HG03520 (cell line): ENCODE measurements around the gene RMP24.

Experiments used
- ATAC-seq: cut with Tn5 transposase; IDR thresholded peaks from one replicate; pipeline ENCODE4 v1.9.1; 2021; ENCODE audit warnings: mild to moderate bottlenecking, moderate library complexity; ENCODE audit not compliant: unreplicated experiment

RMP24 gene

GRCh38 chr18:35972197-35973000, at the start of gene RMP24:
RMP24 (plus strand) TSS chr18:35972679.
- peak; percentile 86 for ATAC-seq

GRCh38 chr18:35923939-35924684, 48.4 kb upstream of the RMP24 start:
- no peak for ATAC-seq

DNA sequence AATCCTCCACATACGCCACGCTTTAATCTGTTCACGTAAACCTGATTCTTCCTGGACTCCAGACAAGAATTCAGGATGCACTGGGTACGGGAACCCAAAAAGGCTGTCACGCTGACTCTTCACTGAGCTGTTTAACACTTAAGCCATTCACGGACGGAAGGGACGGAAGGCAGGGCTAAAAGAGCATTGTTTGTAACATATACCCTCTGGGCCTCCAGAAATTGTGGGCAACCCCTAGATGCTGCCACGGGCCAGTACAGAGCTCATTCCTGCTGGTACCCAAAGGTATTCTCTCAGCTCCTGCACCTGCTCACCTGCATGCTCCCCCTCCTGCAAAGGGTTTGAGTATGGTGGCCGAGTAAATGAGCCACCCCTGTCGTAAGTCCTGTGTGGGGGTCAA, 45.6 kb upstream of the RMP24 start:
- no peak for ATAC-seq

DNA sequence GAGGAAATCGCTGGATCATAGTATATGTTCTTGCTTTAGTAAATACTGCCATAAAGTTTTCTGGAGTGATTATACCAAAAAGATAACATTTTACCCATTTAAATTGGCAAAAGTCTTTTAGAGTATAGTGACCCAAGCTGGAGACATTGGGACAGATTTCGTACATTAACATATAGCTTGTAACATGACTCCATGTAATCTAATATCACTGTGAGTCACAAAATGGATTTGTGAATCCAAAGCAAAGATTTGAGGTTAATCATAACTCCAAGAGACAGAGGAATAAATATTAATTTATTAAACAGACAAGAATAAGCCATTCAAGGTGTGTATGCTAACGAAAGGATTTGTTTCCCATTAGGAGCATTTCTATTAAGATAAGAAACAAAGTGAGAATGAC, 45.0 kb upstream of the RMP24 start:
- ATAC-seq = no peak

GRCh38 chr18:35933982-35934381, 38.5 kb upstream of the RMP24 start:
- ATAC-seq = no peak

- ATAC-seq = no peak
Measured at GRCh38 chr18:35934891-35935290, 37.6 kb upstream of the RMP24 start.

DNA sequence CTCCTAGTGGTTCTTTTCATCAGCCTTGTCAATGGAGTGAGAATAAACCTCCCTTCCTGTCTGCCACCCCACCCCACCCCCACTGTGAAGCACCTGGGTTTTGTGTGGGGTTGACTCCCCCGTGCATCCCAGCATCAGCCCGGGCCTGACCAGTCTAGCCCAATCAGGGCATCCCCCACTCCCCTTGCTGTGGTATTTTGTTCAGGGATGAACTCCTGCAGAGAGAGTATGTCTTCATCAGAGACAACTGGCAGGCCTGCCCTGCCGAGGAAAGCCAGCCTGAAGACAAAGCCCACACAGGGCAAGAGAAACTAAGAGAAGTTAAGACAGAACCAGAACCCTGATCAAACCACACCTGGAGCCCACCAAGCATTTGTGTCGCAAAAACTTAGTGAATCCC, 36.7 kb upstream of the RMP24 start:
- no peak for ATAC-seq

DNA sequence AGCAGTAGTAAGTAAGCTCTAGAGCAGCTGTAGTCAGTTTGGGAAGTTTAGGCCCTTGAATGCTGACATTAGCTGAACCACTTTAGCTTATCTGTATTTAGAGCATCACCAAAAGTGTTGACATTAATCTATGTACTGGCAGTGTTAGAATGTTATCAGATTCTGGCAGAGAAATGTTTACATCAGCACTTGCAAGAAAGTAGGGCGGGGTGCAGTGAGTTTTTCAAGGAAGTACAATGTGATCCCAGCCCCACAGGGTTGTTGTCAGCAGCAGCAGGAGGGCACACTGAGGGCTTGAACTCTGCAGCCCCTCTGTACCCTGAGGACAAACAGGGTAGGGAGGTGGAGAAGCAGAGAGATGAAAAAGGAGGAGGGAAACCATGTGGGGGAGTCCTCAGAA, 35.5 kb upstream of the RMP24 start:
- ATAC-seq = no peak

- ATAC-seq = no peak
Measured at GRCh38 chr18:35938158-35938557, 34.3 kb upstream of the RMP24 start.

- ATAC-seq = no peak
Measured at GRCh38 chr18:35938562-35938961, 33.9 kb upstream of the RMP24 start.

DNA sequence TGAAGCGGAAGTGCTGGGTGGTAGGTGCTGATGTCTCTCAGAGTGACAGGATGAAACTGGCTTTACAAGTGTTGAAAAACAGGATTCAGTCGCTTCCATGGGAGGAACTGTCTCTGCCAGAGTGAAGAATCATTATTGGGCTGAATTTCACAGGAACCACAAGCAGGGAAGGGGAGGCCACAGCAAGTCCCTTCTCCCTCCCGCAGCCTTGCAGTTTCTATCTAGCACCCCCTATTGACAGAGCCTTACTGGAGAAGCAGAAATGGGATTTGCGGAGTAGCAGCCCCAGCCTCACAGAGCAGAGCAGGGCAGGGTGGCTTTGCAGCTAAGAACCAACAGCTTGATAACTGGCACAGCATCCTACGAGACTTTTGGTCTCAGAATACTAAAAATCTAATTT, 33.3 kb upstream of the RMP24 start:
- no peak for ATAC-seq

GRCh38 chr18:35941299-35941698, 31.2 kb upstream of the RMP24 start:
- ATAC-seq = no peak

DNA sequence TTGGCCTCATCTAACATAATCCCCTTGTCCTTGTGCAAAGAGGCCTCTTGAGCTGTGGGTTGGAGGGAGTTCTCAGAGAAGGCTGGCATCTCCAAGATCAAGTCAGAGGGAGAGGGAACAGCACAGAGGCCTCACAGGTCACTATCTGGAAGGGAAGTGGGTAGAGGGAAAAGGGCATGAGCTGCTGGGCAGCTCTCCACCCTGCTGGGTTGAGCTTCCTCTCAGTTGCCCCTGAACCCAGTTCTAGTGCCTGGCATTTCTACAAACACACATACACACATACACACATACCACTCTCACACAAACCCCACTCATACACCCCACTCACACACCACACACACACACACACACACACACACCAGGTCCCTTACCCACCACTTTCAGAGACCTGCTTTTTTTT, 30.3 kb upstream of the RMP24 start:
- ATAC-seq = no peak

DNA sequence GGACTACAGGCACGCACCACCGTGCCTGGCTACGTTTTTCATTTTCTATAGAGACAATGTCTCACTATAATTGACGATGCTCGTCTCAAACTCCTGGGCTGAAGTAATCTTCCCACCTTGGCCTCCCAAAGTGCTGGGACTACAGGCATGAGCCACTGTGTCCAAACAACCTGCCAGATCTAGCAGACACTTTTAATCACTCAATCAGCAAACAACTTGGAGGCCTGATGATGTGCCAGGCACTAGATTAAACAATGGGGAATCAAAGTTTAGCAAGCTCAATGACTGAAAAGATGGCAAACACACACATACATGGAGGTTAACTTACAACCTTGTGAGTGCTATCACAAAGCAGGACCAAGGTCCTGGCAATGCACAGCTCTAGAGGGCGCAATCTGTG, 29.8 kb upstream of the RMP24 start:
- no peak for ATAC-seq

DNA sequence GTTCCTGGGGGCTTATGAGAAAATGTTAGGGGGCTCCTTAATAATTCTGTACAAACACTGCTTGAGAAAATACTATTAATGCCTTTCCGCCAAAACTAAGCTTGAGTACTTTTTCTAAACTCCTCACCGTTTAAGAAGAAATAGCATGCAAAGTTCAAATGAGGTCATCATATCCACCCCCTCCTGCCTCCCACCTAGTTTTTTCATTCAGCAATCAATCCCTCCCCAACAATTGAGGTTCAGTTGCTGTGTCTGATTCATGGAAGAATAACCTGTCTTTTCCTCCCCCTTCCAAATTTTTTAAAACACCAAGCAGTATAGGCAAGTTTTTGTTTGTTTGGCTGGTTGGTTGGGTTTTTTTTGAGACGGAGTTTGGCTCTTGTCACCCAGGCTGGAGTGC, 24.4 kb upstream of the RMP24 start:
- no peak for ATAC-seq

DNA sequence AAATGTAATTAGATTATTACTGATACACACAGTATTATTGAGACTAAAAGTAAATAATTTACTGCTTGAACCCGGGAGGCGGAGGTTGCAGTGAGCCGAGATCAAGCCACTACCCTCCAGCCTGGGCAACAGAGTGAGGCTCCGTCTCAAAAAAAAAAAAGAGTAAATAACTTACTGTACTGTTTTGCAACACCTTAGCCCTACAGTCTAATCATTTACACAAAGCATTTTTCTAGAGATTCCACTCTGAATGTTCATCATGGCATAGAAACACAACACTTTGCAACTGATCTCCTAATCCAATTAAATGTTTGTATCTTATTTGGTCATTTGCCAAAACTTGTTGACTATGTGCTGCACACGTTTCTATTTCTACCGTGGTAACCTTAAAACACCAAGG, 23.4 kb upstream of the RMP24 start:
- no peak for ATAC-seq

DNA sequence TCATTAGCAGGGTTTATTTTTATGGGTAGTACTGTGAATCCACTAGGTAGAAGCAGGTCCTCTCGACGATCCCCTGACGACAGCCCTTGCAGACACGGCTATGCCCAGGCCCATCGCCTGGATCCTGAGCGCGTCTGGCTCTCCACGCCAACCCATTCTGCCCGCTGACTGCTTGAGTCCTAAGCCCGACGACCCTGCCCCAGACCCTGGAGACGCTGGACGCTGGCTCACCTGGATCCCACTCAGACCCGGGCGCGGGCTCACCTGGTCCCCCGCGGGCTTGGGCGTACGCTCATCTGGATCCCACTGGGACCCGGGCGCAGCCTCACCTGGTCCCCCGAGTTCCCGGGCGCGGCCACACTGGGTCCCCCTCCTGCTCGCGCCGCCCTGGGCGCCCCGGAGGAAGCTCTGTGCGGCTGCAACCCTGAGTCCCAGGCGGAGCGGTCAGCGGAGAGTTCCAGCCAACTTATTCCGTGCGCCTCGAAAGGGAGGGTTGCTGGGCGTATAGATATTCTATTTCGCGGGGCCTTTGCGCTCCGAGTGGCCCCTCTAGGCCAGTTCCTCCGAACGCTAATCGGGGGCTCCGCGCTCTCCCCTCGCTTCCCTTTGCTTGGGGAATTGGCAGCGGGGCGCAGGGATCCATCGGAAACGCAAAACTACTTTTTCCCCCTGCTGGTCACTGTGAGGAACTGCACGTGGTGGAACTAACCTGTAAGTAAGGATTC, 22.4 kb upstream of the RMP24 start:
- ATAC-seq = no peak

DNA sequence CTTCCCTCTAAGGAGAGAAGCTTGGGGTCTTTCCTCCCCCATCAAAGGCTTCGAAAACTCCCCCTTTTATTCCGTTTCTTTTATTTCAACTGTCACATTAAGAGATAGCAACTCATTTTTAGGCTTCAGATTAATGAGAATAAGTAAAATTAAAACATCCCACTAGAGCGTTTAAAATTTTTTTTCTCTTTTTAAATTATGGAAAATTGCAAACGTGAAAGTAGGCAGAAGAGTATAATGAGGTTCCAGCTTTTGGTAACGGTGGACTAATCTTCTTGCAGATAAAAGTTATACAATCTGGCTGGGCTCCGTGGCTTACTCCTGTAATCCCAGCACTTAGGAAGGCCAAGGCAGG, 21.9 kb upstream of the RMP24 start:
- no peak for ATAC-seq

- no peak for ATAC-seq
Measured at GRCh38 chr18:35953688-35954087, 18.8 kb upstream of the RMP24 start.

DNA sequence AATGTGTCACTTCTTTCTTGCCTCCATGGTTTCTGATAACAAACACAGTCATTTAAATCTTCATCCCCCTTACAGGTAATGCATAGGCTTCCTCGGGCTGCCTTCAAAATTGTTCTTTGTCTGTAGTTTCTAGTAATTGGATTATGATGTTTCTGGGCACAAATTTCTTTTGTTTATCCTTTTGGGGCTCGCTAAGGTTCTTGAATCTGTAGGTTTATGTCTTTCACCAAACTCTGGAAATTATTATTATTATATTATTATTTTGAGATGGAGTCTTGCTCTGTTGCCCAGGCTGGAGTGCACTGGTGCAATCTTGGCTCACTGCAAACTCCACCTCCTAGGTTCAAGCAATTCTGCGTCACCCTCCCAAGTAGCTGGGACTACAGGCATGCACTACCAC, 16.3 kb upstream of the RMP24 start:
- ATAC-seq = no peak

- no peak for ATAC-seq
Measured at GRCh38 chr18:35962320-35962719, 10.2 kb upstream of the RMP24 start.

DNA sequence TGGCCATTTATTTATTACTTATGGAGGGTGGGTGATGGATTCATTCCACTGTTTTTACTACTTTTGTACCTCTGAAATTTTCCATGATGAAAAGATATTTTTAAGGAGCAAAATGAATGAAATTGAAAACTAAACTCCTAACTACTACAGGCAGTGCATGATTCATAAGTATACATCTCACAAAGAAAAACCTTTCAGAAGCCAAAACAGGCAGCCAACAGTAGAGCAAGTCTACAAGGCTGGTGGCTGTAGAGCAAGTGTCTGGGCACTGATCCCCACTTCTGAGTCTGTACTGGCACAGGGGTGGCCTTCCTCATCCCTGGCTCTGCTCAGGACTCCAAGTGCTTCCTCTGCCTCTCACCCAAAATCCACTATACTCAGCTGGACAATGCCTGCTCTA, 8.2 kb upstream of the RMP24 start:
- ATAC-seq = no peak
